GM12878 (cell line): ENCODE data around the gene HOXC5. TPM values are rescaled to one million over a fixed set of nuclear protein-coding genes. Genes with fewer than 3 reads are reported as not detected.

Experiments used
- ATAC-seq: fragments of 200-7000 bp; cut with Tn5 transposase; 3 replicates; pipeline ENCODE4 v1.9.1; 2020; ENCODE audit warnings: mild to moderate bottlenecking, moderate library complexity
- BruUV-seq: library from RNA; stranded (reverse); fragments of 400-500 nt; replicated peaks from 2 replicates; lab custom pipeline; 2021; lab: Mats Ljungman, UMichigan
- CTCF ChIA-PET: fragments of 300-600 bp; sonication (Branson Sonifier 250); formaldehyde crosslinking; extraction: SDS; loops from one replicate; lab custom pipeline; 2021; ENCODE audit warnings: inconsistent platforms; lab: Yijun Ruan, JAX
- POLR2A ChIA-PET: fragments of 350-600 bp; formaldehyde crosslinking; extraction: SDS; loops from one replicate; lab custom pipeline; 2021; ENCODE audit warnings: inconsistent platforms; lab: Charles Lee
- RAD21 ChIA-PET: fragments of 300-600 bp; sonication (Branson Sonifier 250); formaldehyde crosslinking; loops from one replicate; lab custom pipeline; 2023; ENCODE audit warnings: antibody characterized with exemption; ENCODE audit not compliant: unreplicated experiment; lab: Charles Lee
- SMC1A ChIA-PET: fragments of 300-600 bp; sonication (Branson Sonifier 250); formaldehyde crosslinking; loops from one replicate; lab custom pipeline; 2023; ENCODE audit not compliant: unreplicated experiment, uncharacterized antibody; lab: Charles Lee
- DNase-seq: peaks from one replicate; pipeline ENCODE4 v3.0.0-alpha.2; 2011; ENCODE audit warnings: low read depth, low spot score
- FAIRE-seq: peaks from 3 replicates; lab custom pipeline; 2011; peaks lifted over from hg19 to GRCh38; lab: Jason Lieb, UNC
- H2AFZ ChIP-seq: 2 replicates; pipeline ENCODE4 v1.6.0; 2011; ENCODE audit warnings: low read depth, low read length, control low read depth; ENCODE audit not compliant: control insufficient read depth
- H3K27ac ChIP-seq: 2 replicates; pipeline ENCODE4 v1.5.1; 2011; ENCODE audit warnings: control low read depth; ENCODE audit not compliant: control insufficient read depth, insufficient read depth
- H3K27me3 ChIP-seq, 2 experiments: replicated peaks in 1 of 2; 2 replicates each; pipeline versions ENCODE4 v1.6.0 to v1.6.1; 2011; ENCODE audit warnings: low read length in 1 of 2; ENCODE audit not compliant: control insufficient read depth in 2 of 2, insufficient read depth in 2 of 2
- H3K36me3 ChIP-seq, 2 experiments: 2 replicates each; pipeline ENCODE4 v1.5.1; 2011; ENCODE audit warnings: low read length in 1 of 2; ENCODE audit not compliant: control insufficient read depth in 2 of 2, insufficient read depth in 2 of 2
- H3K4me1 ChIP-seq: 2 replicates; pipeline ENCODE4 v1.6.1; 2011; ENCODE audit warnings: mild to moderate bottlenecking, low read length, moderate library complexity, mixed read lengths; ENCODE audit not compliant: control insufficient read depth, insufficient read depth
- H3K4me2 ChIP-seq: 2 replicates; pipeline ENCODE4 v1.6.0; 2011; ENCODE audit warnings: control low read depth; ENCODE audit not compliant: control insufficient read depth, insufficient read depth
- H3K4me3 ChIP-seq: fragments of 200-600 bp; sonication (generic); 2 replicates; pipeline ENCODE4 v1.5.1; 2016
- H3K79me2 ChIP-seq: 2 replicates; pipeline ENCODE4 v1.6.0; 2011; ENCODE audit warnings: low read length; ENCODE audit not compliant: control insufficient read depth, insufficient read depth
- H3K9ac ChIP-seq: 2 replicates; pipeline ENCODE4 v1.8.0; 2011; ENCODE audit warnings: low read length, control low read depth, mixed read lengths; ENCODE audit not compliant: control insufficient read depth, insufficient read depth
- H3K9me3 ChIP-seq: replicated peaks from 3 replicates; pipeline ENCODE4 v1.5.1; 2011; ENCODE audit warnings: mild to moderate bottlenecking, low read length; ENCODE audit not compliant: control insufficient read depth, insufficient read depth
- H4K20me1 ChIP-seq: 2 replicates; pipeline ENCODE4 v1.6.0; 2011; ENCODE audit not compliant: control insufficient read depth, insufficient read depth
- ASH2L ChIP-seq: fragments of 300-600, 200-600 bp; sonication (generic); IDR thresholded peaks from 2 replicates; pipeline ENCODE4 v1.6.1; 2017; ENCODE audit warnings: low read depth, mild to moderate bottlenecking, borderline replicate concordance
- BHLHE40 ChIP-seq, 2 experiments: fragments of 450-650 bp in 1 of 2; IDR thresholded peaks; 2 replicates each; pipeline ENCODE4 v1.6.1; 2011 to 2017; ENCODE audit warnings: low read depth in 2 of 2, borderline replicate concordance in 1 of 2, improper control_type of control experiment in 1 of 2, low read length in 1 of 2, mild to moderate bottlenecking in 1 of 2
- CHD1 ChIP-seq: IDR thresholded peaks from 2 replicates; pipeline ENCODE4 v1.6.1; 2012; ENCODE audit warnings: low read depth, low read length, improper control_type of control experiment
- EZH2 ChIP-seq: IDR thresholded peaks from 2 replicates; pipeline ENCODE4 v1.6.1; 2012; ENCODE audit warnings: low read depth, mild to moderate bottlenecking, control low read depth, inconsistent platforms, low read length, borderline replicate concordance; ENCODE audit not compliant: control insufficient read depth
- FOXK2 ChIP-seq: fragments of 450-650 bp; IDR thresholded peaks from 2 replicates; pipeline ENCODE4 v1.6.1; 2017; ENCODE audit warnings: mild to moderate bottlenecking, moderate library complexity
- GABPA ChIP-seq: IDR thresholded peaks from 2 replicates; pipeline ENCODE4 v1.6.1; 2014; ENCODE audit warnings: antibody characterized with exemption, low read depth, mild to moderate bottlenecking, inconsistent platforms
- NR2F1 ChIP-seq: fragments of 450-650 bp; conservative IDR thresholded peaks from 2 replicates; pipeline ENCODE4 v1.6.1; 2017; ENCODE audit warnings: mild to moderate bottlenecking
- PAX8 ChIP-seq: fragments of 450-650 bp; IDR thresholded peaks from 2 replicates; pipeline ENCODE4 v1.6.1; 2017; ENCODE audit warnings: mild to moderate bottlenecking, moderate library complexity
- POU2F2 ChIP-seq: IDR thresholded peaks from 3 replicates; pipeline ENCODE4 v1.6.1; 2011; ENCODE audit warnings: low read depth, mild to moderate bottlenecking, low read length, borderline replicate concordance
- SIX5 ChIP-seq: IDR thresholded peaks from 2 replicates; pipeline ENCODE4 v1.6.1; 2011; ENCODE audit warnings: mild to moderate bottlenecking, low read depth, low read length, moderate library complexity; ENCODE audit not compliant: severe bottlenecking
- SREBF2 ChIP-seq: IDR thresholded peaks from 2 replicates; pipeline ENCODE4 v1.6.1; 2012; ENCODE audit warnings: mild to moderate bottlenecking, low read length
- ZSCAN29 ChIP-seq: fragments of 450-650 bp; IDR thresholded peaks from 2 replicates; pipeline ENCODE4 v1.6.1; 2017; ENCODE audit warnings: mild to moderate bottlenecking, moderate library complexity
- WGBS: methylation state at CpG from one replicate; pipeline ENCODE4 v1.1.6; 2016; ENCODE audit warnings: low lambda C conversion rate; ENCODE audit not compliant: insufficient replicate concordance, insufficient coverage; ENCODE audit errors: missing lambda C conversion rate; 5-methylcytosine and 5-hydroxymethylcytosine counted together
- in situ Hi-C: fragments of 300-500 bp; cut with MboI; formaldehyde crosslinking; loops from 9 replicates; pipeline ENCODE4 v1.14.3; 2018; ENCODE audit warnings: mixed read lengths
- intact Hi-C: fragments of 100-400 bp; cut with micrococcal nuclease; formaldehyde crosslinking; loops from one replicate; pipeline ENCODE4 v1.14.2; 2022; ENCODE audit not compliant: unreplicated experiment
- polyA plus RNA-seq, 11 experiments: library from polyadenylated mRNA; depleted of rRNA in 4 of 11; unstranded in 6 of 11; stranded (reverse) in 5 of 11; fragments of >200 nt; fragmentation: Nextera tagmentation in 4 of 11; fragmentation: Illumina TruSeq in 1 of 11; extraction: Ambion mirVana in 4 of 11; extraction: Trizol in 1 of 11; gene quantifications; 1 replicate in 1 of 11; 2 replicates in 10 of 11; pipeline versions ENCODE4 v1.2.1 to v1.2.3, GENCODE V29; 2011 to 2016; ENCODE audit warnings: inconsistent platforms in 2 of 11, missing spikeins in 2 of 11, low read depth in 1 of 11
- total RNA-seq, 4 experiments: library from RNA; depleted of rRNA in 3 of 4; stranded (reverse); fragments of >200 nt in 3 of 4; fragmentation: Illumina TruSeq in 1 of 4; extraction: Trizol in 1 of 4; gene quantifications; 2 replicates each; pipeline versions ENCODE4 v1.2.1 to v1.2.3, GENCODE V29; 2013 to 2021
- TF ChIP-seq, protein P1 (sequence below): fragments of 450-650 bp; IDR thresholded peaks from 2 replicates; pipeline ENCODE4 v1.6.1; 2018; ENCODE audit warnings: borderline replicate concordance, mild to moderate bottlenecking; ENCODE audit not compliant: partially characterized antibody
- TF ChIP-seq, protein P2 (sequence below): IDR thresholded peaks from 2 replicates; pipeline ENCODE4 v1.6.1; 2011; ENCODE audit warnings: mild to moderate bottlenecking, low read depth, low read length, moderate library complexity; ENCODE audit not compliant: insufficient replicate concordance
- TF ChIP-seq, protein P3 (sequence below): IDR thresholded peaks from 2 replicates; pipeline ENCODE4 v1.6.1; 2012; ENCODE audit warnings: improper control_type of control experiment, low read depth, low read length; ENCODE audit not compliant: insufficient replicate concordance

HOXC5 gene
- total and polyA plus RNA-seq, 10 of the 15 experiments (the other 5 are each of a cell fraction or from before 2014, with no cell fraction given), result 0.11 TPM; not detected in 9

DNA sequence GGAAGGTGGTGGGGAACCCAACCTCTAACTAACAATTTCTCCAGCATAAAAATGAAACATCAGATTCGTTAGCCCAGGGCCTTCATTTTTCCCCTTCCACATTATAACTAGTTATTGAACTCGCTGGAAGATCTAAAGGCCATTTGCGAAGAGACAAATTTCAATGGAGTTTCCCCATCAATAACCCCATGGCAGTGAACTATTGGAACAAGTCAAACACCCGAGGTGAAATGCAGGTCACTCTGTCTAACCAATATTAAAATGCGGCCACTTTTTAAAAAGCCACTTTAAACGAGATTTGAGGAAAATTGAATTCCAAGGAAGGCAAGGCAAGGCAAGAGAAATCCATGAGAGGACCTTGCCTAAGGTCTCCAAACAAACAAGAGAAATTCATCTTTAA, 16.3 kb downstream of the HOXC5 start (continued):
- TF ChIP-seq, protein P1, sequence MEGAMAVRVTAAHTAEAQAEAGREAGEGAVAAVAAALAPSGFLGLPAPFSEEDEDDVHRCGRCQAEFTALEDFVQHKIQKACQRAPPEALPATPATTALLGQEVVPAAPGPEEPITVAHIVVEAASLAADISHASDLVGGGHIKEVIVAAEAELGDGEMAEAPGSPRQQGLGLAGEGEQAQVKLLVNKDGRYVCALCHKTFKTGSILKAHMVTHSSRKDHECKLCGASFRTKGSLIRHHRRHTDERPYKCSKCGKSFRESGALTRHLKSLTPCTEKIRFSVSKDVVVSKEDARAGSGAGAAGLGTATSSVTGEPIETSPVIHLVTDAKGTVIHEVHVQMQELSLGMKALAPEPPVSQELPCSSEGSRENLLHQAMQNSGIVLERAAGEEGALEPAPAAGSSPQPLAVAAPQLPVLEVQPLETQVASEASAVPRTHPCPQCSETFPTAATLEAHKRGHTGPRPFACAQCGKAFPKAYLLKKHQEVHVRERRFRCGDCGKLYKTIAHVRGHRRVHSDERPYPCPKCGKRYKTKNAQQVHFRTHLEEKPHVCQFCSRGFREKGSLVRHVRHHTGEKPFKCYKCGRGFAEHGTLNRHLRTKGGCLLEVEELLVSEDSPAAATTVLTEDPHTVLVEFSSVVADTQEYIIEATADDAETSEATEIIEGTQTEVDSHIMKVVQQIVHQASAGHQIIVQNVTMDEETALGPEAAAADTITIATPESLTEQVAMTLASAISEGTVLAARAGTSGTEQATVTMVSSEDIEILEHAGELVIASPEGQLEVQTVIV, result no peak
- TF ChIP-seq FOXK2 (no peak), EZH2 (no peak), BHLHE40 (IDR thresholded peaks at IDR 0.05; ENCODE audit: borderline replicate concordance in 1 of 2, low read depth in 2 of 2, low read length in 1 of 2) (no peak), SIX5 (no peak), NR2F1 (no peak)

DNA sequence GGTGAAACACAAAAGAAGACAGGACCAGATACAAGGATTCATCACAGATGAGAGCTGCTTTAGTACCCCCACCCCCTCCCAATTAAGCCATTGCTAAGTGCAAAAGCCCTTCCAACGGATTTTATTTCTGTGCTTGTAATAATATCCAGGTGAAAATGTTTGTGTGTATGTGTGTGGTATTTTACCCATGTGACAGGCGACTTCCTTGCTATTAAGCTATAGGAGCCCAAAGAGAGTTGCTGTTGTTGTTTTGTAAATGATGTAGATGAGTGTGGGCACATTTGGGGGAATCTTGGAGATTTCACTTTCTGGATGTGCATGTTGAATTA, 17.6 kb downstream of the HOXC5 start:
- ChIA-PET CTCF (interaction anchor here (1.2 to 6.4 kb wide), 6 partner anchors 10 to 304 kb away, joined by 3 to 57 read pairs (median 6); partner anchors contain the start of genes HOXC5 and SMUG1), SMC1A (interaction anchor here (0.7 to 2.1 kb wide), 10 partner anchors 9 to 166 kb away, joined by 3 to 9 read pairs (median 4); partner anchors contain the start of genes HOXC5 and SMUG1), RAD21 (interaction anchor here (0.7 to 6.0 kb wide), 3 partner anchors 18 to 209 kb away, joined by 3 to 56 read pairs (median 3); partner anchors contain the start of gene HOXC5), POLR2A (interaction anchor here (0.5 to 3.7 kb wide), 5 partner anchors 9 to 75 kb away, joined by 3 to 12 read pairs (median 4); partner anchors contain the start of gene HOXC6)
- DNase-seq (no peak), FAIRE-seq (no peak), ATAC-seq (no peak)
- no TSS peak for BruUV-seq
- H3K79me2 ChIP-seq, result peaks cover 14% of the 10 kb centered on the region
- H3K27me3 ChIP-seq, result peaks cover 4 to 6% of the 10 kb centered on the region in 2 experiments; a peak in 3 of 4 replicates
- no peak overlapping the region; the same call in 1 of the 2 replicates for H3K9ac ChIP-seq
- H3K4me3 ChIP-seq, result no peak overlapping the region
- H3K4me2 ChIP-seq, result peak overlapping the region; percentile 76
- H3K27ac ChIP-seq, result no peak overlapping the region; the same call in 1 of the 2 replicates
- H3K4me1 ChIP-seq, result peaks cover 22% of the 10 kb centered on the region
- H3K36me3 ChIP-seq, result no peaks in the 10 kb centered on the region
- intact Hi-C loops (no loop called here), in situ Hi-C loops (no loop called here)
- H4K20me1 ChIP-seq, result no peaks in the 10 kb centered on the region
- WGBS, result 46% methylated on average over 2 of the region's 2 CpGs
- H3K9me3 ChIP-seq, result no peaks in the 10 kb centered on the region
- peak overlapping the region; percentile 75; the same call in 1 of the 2 replicates for H2AFZ ChIP-seq
- TF ChIP-seq, protein P2, sequence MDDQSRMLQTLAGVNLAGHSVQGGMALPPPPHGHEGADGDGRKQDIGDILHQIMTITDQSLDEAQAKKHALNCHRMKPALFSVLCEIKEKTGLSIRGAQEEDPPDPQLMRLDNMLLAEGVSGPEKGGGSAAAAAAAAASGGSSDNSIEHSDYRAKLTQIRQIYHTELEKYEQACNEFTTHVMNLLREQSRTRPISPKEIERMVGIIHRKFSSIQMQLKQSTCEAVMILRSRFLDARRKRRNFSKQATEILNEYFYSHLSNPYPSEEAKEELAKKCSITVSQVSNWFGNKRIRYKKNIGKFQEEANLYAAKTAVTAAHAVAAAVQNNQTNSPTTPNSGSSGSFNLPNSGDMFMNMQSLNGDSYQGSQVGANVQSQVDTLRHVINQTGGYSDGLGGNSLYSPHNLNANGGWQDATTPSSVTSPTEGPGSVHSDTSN, result no peak
- no peak for TF ChIP-seq PAX8
- no peak for TF ChIP-seq POU2F2
- no peak for TF ChIP-seq GABPA
- TF ChIP-seq ZSCAN29, result no peak
- TF ChIP-seq CHD1, result no peak
- TF ChIP-seq, protein P3, sequence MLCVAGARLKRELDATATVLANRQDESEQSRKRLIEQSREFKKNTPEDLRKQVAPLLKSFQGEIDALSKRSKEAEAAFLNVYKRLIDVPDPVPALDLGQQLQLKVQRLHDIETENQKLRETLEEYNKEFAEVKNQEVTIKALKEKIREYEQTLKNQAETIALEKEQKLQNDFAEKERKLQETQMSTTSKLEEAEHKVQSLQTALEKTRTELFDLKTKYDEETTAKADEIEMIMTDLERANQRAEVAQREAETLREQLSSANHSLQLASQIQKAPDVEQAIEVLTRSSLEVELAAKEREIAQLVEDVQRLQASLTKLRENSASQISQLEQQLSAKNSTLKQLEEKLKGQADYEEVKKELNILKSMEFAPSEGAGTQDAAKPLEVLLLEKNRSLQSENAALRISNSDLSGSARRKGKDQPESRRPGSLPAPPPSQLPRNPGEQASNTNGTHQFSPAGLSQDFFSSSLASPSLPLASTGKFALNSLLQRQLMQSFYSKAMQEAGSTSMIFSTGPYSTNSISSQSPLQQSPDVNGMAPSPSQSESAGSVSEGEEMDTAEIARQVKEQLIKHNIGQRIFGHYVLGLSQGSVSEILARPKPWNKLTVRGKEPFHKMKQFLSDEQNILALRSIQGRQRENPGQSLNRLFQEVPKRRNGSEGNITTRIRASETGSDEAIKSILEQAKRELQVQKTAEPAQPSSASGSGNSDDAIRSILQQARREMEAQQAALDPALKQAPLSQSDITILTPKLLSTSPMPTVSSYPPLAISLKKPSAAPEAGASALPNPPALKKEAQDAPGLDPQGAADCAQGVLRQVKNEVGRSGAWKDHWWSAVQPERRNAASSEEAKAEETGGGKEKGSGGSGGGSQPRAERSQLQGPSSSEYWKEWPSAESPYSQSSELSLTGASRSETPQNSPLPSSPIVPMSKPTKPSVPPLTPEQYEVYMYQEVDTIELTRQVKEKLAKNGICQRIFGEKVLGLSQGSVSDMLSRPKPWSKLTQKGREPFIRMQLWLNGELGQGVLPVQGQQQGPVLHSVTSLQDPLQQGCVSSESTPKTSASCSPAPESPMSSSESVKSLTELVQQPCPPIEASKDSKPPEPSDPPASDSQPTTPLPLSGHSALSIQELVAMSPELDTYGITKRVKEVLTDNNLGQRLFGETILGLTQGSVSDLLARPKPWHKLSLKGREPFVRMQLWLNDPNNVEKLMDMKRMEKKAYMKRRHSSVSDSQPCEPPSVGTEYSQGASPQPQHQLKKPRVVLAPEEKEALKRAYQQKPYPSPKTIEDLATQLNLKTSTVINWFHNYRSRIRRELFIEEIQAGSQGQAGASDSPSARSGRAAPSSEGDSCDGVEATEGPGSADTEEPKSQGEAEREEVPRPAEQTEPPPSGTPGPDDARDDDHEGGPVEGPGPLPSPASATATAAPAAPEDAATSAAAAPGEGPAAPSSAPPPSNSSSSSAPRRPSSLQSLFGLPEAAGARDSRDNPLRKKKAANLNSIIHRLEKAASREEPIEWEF, result no peak
- no peak for TF ChIP-seq ASH2L
- no peak for TF ChIP-seq SREBF2
